ENCODE data around the gene SMAD1. TPM values are rescaled to one million over a fixed set of nuclear protein-coding genes. Genes with fewer than 3 reads are reported as not detected.
A peak's percentile ranks its signal among the peaks of the same experiment; 100 is the strongest.

Gene SMAD1
- total RNA-seq, 1 donor = 36.0 TPM

DNA sequence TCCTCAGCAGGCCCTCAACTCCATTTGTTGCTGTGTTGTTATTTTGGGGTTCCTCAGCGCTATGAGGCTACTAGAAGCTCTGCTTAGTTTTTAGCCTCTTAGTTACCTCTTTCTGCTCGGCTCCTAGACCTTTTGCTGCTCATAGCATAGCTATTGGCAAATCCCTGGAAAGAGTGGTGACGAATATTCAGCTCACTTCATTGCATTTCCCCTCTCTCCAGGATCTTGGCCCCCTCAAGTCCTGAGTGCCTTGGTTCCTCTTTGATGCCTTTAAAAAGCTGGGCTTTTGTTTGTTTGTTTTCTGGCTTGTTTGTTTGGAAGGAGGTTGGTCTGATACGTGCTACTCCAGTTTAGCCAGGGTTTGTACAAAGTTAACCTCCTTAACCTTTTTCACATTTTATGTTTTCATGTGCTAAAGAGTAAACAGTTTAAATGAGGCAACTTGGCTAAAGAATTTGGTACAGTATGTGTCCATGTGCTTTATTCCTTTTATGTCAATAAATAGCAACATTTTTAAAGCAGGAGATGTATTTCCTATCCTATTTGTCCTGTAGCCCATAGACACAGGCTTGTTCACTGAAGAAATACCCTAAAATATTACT is 31.5 kb downstream of the SMAD1 start:
- H3K4me3 ChIP-seq (ENCODE audit: low read depth, low read length) = no peak overlapping the region
- DNase-seq (ENCODE audit: low read depth) = no peak
- TF ChIP-seq, protein P1, sequence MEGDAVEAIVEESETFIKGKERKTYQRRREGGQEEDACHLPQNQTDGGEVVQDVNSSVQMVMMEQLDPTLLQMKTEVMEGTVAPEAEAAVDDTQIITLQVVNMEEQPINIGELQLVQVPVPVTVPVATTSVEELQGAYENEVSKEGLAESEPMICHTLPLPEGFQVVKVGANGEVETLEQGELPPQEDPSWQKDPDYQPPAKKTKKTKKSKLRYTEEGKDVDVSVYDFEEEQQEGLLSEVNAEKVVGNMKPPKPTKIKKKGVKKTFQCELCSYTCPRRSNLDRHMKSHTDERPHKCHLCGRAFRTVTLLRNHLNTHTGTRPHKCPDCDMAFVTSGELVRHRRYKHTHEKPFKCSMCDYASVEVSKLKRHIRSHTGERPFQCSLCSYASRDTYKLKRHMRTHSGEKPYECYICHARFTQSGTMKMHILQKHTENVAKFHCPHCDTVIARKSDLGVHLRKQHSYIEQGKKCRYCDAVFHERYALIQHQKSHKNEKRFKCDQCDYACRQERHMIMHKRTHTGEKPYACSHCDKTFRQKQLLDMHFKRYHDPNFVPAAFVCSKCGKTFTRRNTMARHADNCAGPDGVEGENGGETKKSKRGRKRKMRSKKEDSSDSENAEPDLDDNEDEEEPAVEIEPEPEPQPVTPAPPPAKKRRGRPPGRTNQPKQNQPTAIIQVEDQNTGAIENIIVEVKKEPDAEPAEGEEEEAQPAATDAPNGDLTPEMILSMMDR (IDR thresholded peaks at IDR 0.05; ENCODE audit: insufficient read depth, low read length) = no peak

DNA sequence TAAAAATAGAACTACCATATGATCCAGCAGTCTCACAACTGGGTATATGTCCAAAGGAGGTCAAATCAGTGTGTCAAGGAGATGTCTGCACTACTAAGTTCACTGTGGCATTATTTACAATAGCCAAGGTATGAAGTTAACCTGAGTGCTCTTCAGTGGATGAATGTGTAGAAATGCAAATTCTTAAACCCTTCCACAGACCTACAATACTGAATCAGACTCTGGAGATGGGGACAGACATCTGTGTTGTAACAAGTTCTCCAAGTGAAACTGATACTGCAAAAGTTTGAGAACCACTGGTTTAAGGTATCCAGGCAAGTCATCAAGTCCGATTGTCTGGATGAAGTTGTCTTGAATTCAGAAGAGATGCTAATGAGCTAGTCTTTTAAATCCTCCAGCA is 38.5 kb downstream of the SMAD1 start:
- TF ChIP-seq, protein P1 (IDR thresholded peaks at IDR 0.05; ENCODE audit: insufficient read depth, low read length) = no peak

DNA sequence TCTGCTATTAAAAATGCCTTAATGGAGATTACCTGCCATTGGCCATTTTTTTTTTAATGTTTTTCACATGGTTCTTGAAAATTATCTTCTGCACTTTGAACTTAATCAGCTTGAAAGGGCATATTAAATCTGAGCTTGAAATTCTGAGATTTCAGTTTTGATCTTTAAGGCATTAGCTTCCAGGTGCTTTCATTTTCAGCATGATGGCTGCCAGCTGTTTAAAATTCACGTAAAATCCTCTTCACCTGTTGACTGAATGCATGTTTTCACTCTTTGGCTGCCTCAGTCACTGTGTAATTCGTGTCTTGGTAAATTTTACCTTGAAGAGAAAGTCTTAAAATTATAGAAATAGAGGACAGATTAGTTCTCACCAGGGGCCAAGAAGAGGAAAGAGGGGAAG is 39.6 kb downstream of the SMAD1 start:
- H3K4me3 ChIP-seq (ENCODE audit: low read depth, low read length) = no peak overlapping the region
- no peak for DNase-seq (ENCODE audit: low read depth)
- TF ChIP-seq, protein P1 (IDR thresholded peaks at IDR 0.05; ENCODE audit: insufficient read depth, low read length) = no peak

More for the DNA sequence above, 38.5 kb downstream of the SMAD1 start:
- no peak overlapping the region for H3K4me3 ChIP-seq (ENCODE audit: low read depth, low read length)
- DNase-seq (ENCODE audit: low read depth) = no peak

DNA sequence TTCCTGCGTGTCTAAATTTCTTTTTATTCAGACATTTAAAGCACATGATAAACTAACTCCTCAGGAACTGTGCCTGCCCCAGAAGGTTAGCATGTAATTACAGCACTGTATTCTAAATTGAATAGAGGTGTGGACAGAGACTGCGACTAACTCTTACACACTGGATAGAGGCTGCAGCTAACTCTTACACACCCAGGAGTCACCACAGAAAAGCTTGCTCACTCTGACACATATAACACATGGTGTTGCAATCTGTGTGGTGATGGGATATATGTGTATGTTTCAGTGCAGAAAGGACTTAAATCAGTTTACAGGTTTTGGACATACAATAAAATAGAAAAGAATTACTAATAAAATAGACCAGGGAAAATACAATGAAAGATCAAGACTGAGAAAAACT is 41.5 kb downstream of the SMAD1 start:
- H3K4me3 ChIP-seq (ENCODE audit: low read depth, low read length) = no peak overlapping the region
- no peak for DNase-seq (ENCODE audit: low read depth)
- TF ChIP-seq, protein P1 (IDR thresholded peaks at IDR 0.05; ENCODE audit: insufficient read depth, low read length) = no peak

DNA sequence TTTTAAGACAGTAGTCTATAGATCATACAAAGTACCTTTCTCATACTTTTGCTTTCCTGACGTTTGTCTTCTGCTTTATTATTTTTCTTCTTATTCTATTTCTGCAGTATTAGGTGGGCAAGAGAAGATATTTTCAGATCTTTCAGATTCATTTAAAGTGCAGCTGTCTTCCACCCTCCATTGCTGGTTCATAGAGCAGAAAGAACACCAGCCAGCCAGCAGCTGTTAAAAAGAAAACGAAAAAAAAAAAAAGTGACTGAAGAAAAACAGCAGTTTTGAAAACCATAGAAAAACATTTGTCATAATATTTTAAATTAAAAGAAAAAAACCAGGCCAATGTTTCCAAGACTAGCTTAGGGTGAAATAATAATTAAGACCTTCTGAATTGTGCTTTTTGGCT is 42.9 kb downstream of the SMAD1 start:
- TF ChIP-seq, protein P1 (IDR thresholded peaks at IDR 0.05; ENCODE audit: insufficient read depth, low read length) = no peak
- no peak overlapping the region for H3K4me3 ChIP-seq (ENCODE audit: low read depth, low read length)
- DNase-seq (ENCODE audit: low read depth) = no peak

DNA sequence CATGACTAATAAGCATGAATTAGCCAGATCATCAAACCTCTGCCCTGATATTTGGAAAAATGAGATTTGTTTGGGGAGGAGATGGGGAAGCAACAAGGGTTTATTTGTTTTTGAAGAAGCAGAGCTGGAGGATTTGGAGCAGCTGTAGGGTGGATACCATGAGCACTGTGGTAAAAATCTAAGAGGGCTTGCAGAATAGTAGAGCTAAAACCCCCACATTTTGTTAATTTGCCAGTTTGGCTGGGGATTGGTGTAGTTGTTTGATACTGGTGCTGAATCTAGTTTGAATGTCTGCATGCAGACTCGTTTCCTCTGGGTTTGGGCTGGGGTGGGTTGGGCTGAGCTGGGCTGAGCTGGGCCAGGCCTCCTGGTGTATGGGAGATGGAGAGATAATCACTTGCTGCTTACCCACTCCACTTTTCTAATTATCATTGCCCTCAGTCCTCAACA is 43.7 kb downstream of the SMAD1 start:
- no peak overlapping the region for H3K4me3 ChIP-seq (ENCODE audit: low read depth, low read length)
- DNase-seq (ENCODE audit: low read depth) = peak; percentile 47
- TF ChIP-seq, protein P1 (IDR thresholded peaks at IDR 0.05; ENCODE audit: insufficient read depth, low read length) = no peak

DNA sequence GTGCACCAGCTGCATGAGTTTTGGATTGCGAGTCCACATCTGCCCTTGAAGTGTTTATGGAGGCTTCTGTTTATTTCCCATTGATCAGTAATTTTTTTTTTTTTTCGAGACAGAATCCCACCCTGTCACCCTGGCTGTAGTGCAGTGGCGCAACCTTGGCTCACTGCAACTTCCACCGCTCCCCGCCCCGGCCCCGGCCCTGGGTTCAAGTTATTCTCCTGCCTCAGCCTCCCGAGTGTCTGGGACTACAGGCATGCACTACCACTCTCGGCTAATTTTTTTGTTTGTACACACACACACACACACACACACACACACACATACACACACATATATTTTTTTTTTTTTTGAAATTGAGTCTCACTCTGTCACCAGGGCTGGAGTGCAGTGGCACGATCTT is 46.1 kb downstream of the SMAD1 start:
- no peak overlapping the region for H3K4me3 ChIP-seq (ENCODE audit: low read depth, low read length)
- no peak for DNase-seq (ENCODE audit: low read depth)
- TF ChIP-seq, protein P1 (IDR thresholded peaks at IDR 0.05; ENCODE audit: insufficient read depth, low read length) = no peak
